ENCODE data around the gene LGMN.

LGMN gene

DNA sequence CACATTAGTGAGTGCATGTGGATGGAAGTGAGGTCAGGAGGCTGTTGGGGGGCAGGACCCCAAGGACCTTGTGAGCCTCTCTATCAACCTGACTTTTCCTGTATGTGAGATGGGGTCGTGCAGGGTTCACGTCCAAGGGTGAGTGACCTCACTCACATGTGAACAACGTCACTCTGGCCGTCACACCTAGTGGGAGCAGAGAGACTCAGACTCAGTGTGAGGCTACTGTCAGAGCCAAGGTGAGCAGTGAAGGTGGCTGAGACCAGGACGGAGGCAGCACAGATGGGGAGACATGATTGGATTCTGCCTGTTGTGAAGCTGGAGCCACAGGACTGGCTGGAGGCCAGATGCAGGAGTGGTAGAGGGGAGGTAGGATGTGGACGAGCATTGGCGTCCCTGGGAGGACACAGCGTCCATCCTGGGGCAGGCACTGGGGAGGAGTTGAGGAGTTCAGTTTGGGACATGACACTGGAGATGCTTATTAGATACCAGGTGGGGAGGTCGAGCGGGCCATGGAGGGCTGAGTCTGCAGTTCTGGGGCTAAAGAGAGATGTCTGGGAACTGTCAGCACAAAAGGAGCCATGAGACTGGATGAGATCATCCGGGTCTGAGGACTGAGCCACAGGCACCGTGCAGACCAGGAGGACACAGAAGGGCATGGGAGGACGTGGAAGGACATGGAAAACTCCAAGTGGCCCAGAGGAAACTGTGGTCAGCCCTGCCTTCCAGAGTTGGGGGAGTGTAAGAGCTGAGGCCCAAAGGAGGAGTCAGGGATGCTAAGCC, 92.8 kb downstream of the LGMN start:
- no peak for DNase-seq (ENCODE audit: low read depth in 1 of 2, low spot score in 1 of 2)

DNA sequence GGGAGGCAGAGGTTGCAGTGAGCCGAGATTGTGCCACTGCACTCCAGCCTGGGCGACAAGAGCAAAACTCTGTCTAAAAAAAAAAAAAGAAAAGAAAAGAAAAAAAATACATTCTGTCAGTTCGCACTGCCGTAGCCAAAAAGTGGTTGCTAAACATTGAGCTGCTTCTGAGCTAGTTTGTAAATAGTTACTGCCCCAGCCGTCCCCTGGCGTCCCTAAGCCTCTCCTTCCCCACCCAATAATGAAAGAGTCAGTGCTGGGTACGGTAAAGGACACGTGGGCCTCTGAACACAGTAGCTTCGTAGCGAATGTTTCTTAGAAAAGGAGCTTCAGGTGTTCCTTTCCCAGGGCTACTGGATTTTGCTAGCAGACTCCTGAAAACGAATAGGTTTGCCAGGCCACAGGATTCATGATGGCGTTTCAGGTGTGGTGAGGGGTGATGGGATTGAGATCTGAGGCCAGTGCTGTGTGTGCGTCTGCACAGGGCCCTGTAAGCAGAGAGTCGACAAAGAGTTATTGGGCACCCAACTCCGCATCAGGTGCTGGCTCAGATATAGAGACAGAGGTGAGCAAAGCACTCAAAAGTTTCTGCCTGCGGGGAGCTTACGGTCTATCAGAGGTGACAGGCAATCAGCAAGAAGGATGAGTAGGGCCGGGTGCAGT, 94.1 kb downstream of the LGMN start:
- DNase-seq (ENCODE audit: low read depth in 1 of 2, low spot score in 1 of 2) = no peak

Data from activated T-helper 1 cell treated with anti-CD3 and anti-CD28 coated beads, Interleukin-2, amount 50 U/mL, for 16 hours (primary cell).